VCaP (cell line): ENCODE measurements around the gene REM2.
A peak's percentile ranks its signal among the peaks of the same experiment; 100 is the strongest.

Experiments
- H3K27ac ChIP-seq: fragments of 450-650 bp; 2 replicates; pipeline ENCODE4 v1.5.1; 2017
- CTCF ChIP-seq: fragments of 450-650 bp; conservative IDR thresholded peaks from 2 replicates; pipeline ENCODE4 v1.5.1; 2017; ENCODE audit warnings: mild to moderate bottlenecking, moderate library complexity

The REM2 gene

GRCh38 chr14:22887990-22888378 is 5.0 kb downstream of the REM2 start:
- H3K27ac ChIP-seq: peak overlapping the region; percentile 92
- no peak for TF ChIP-seq CTCF

- H3K27ac ChIP-seq: no peak overlapping the region
- TF ChIP-seq CTCF: no peak
These were observed 5.6 kb downstream of the REM2 start for GRCh38 chr14:22888662-22889061.

GRCh38 chr14:22890416-22890815 is 7.4 kb downstream of the REM2 start:
- no peak for TF ChIP-seq CTCF
- no peak overlapping the region for H3K27ac ChIP-seq

GRCh38 chr14:22892488-22892887 is 9.5 kb downstream of the REM2 start:
- H3K27ac ChIP-seq: no peak overlapping the region
- no peak for TF ChIP-seq CTCF

GRCh38 chr14:22893706-22894105 is 10.7 kb downstream of the REM2 start:
- TF ChIP-seq CTCF: no peak

GRCh38 chr14:22895402-22895801 is 12.4 kb downstream of the REM2 start:
- H3K27ac ChIP-seq: no peak overlapping the region
- no peak for TF ChIP-seq CTCF

More at GRCh38 chr14:22893706-22894105, 10.7 kb downstream of the REM2 start:
- no peak overlapping the region for H3K27ac ChIP-seq

- no peak for TF ChIP-seq CTCF
- no peak overlapping the region for H3K27ac ChIP-seq
These were observed 13.3 kb downstream of the REM2 start for GRCh38 chr14:22896356-22896755.

GRCh38 chr14:22896760-22897159 is 13.7 kb downstream of the REM2 start:
- H3K27ac ChIP-seq: no peak overlapping the region
- TF ChIP-seq CTCF: no peak
